Neural cell (in vitro differentiated cells): ENCODE data around the gene ABAT. TPM values are rescaled to one million over a fixed set of nuclear protein-coding genes. Genes with fewer than 3 reads are reported as not detected.

Experiments used
- H2AFZ ChIP-seq: fragments of 200-600, 300-800 bp; sonication (generic), shearing (Covaris generic); 2 replicates; pipeline ENCODE4 v1.6.0; 2014; ENCODE audit warnings: low read depth, mild to moderate bottlenecking, antibody characterized with exemption, low read length, moderate library complexity
- H3F3A ChIP-seq: fragments of 200-600 bp; shearing (Covaris generic); 2 replicates; pipeline ENCODE4 v1.6.1; 2016; ENCODE audit warnings: mild to moderate bottlenecking, moderate library complexity, mixed read lengths, antibody characterized with exemption, low read length; ENCODE audit not compliant: insufficient read depth, poor library complexity, severe bottlenecking
- H3K27ac ChIP-seq: fragments of 200-600, 300-800 bp; sonication (generic), shearing (Covaris generic); 2 replicates; pipeline ENCODE4 v1.5.1; 2014; ENCODE audit warnings: mild to moderate bottlenecking, low read length, moderate library complexity
- H3K27me3 ChIP-seq: fragments of 300-800, 200-600 bp; sonication (generic), shearing (Covaris generic); 2 replicates; pipeline ENCODE4 v1.6.0; 2014; ENCODE audit warnings: mild to moderate bottlenecking, low read depth, low read length, moderate library complexity; ENCODE audit not compliant: insufficient read depth
- H3K36me3 ChIP-seq: fragments of 300-800, 200-600 bp; sonication (generic), shearing (Covaris generic); 2 replicates; pipeline ENCODE4 v1.5.1; 2014; ENCODE audit warnings: mild to moderate bottlenecking, antibody characterized with exemption, low read length, moderate library complexity; ENCODE audit not compliant: insufficient read depth
- H3K4me2 ChIP-seq: fragments of 300-800, 200-600 bp; sonication (generic), shearing (Covaris generic); 2 replicates; pipeline ENCODE4 v1.6.0; 2014; ENCODE audit warnings: mild to moderate bottlenecking, low read length
- H3K4me3 ChIP-seq: fragments of 300-800, 200-600 bp; sonication (generic), shearing (Covaris generic); 2 replicates; pipeline ENCODE4 v1.5.1; 2014; ENCODE audit warnings: mild to moderate bottlenecking, low read length, moderate library complexity
- H3K79me2 ChIP-seq: fragments of 200-600 bp; shearing (Covaris generic); replicated peaks from 2 replicates; pipeline ENCODE4 v1.6.0; 2014; ENCODE audit warnings: mild to moderate bottlenecking, low read length, moderate library complexity; ENCODE audit not compliant: insufficient read depth
- H3K9ac ChIP-seq: fragments of 300-800, 200-600 bp; sonication (generic), shearing (Covaris generic); 2 replicates; pipeline ENCODE4 v1.6.1; 2016; ENCODE audit warnings: mild to moderate bottlenecking, low read length, mixed read lengths
- H3K9me2 ChIP-seq: fragments of 200-600 bp; shearing (Covaris generic); 2 replicates; pipeline ENCODE4 v1.6.1; 2016; ENCODE audit warnings: mild to moderate bottlenecking, low read length, mixed read lengths; ENCODE audit not compliant: insufficient read depth
- H3K9me3 ChIP-seq: fragments of 200-600, 300-800 bp; sonication (generic), shearing (Covaris generic); 2 replicates; pipeline ENCODE4 v1.6.1; 2016; ENCODE audit warnings: mild to moderate bottlenecking, mixed run types, low read length, moderate library complexity, mixed read lengths
- H4K20me1 ChIP-seq: fragments of 200-600 bp; shearing (Covaris generic); 2 replicates; pipeline ENCODE4 v1.6.1; 2016; ENCODE audit warnings: mild to moderate bottlenecking, mixed run types; ENCODE audit not compliant: insufficient read depth
- EP300 ChIP-seq: fragments of 450-650 bp; conservative IDR thresholded peaks from 2 replicates; pipeline ENCODE4 v1.6.1; 2014; ENCODE audit warnings: antibody characterized with exemption, mild to moderate bottlenecking, moderate library complexity; ENCODE audit not compliant: poor library complexity, severe bottlenecking
- EZH2 ChIP-seq: fragments of 200-600, 300-800 bp; shearing (Covaris generic), sonication (generic); IDR thresholded peaks from 2 replicates; pipeline ENCODE4 v1.6.1; 2014; ENCODE audit warnings: antibody characterized with exemption, low read length, borderline replicate concordance, mild to moderate bottlenecking; ENCODE audit not compliant: insufficient read depth, poor library complexity, severe bottlenecking
- MXI1 ChIP-seq: fragments of 450-650 bp; conservative IDR thresholded peaks from 2 replicates; pipeline ENCODE4 v1.6.1; 2014; ENCODE audit warnings: antibody characterized with exemption, mild to moderate bottlenecking; ENCODE audit not compliant: poor library complexity, severe bottlenecking
- POLR2AphosphoS5 ChIP-seq: IDR thresholded peaks from 2 replicates; pipeline ENCODE4 v1.6.1; 2012
- RAD21 ChIP-seq: fragments of 450-650 bp; conservative IDR thresholded peaks from 2 replicates; pipeline ENCODE4 v1.6.1; 2014; ENCODE audit warnings: antibody characterized with exemption, mild to moderate bottlenecking, moderate library complexity
- SMC3 ChIP-seq: fragments of 450-650 bp; conservative IDR thresholded peaks from 2 replicates; pipeline ENCODE4 v1.6.1; 2014; ENCODE audit warnings: antibody characterized with exemption, mild to moderate bottlenecking, moderate library complexity; ENCODE audit not compliant: poor library complexity
- TAF1 ChIP-seq: IDR thresholded peaks from 2 replicates; pipeline ENCODE4 v1.6.1; 2012; ENCODE audit warnings: low read depth
- polyA plus RNA-seq: library from polyadenylated mRNA; depleted of rRNA; stranded (reverse); fragments of >200 nt; gene quantifications from 2 replicates; pipeline ENCODE4 v1.2.3, GENCODE V29; 2014
- TF ChIP-seq, protein P1 (sequence below): fragments of 450-650 bp; IDR thresholded peaks from 2 replicates; pipeline ENCODE4 v1.5.1; 2014; ENCODE audit warnings: antibody characterized with exemption, mild to moderate bottlenecking, moderate library complexity; ENCODE audit not compliant: poor library complexity, severe bottlenecking
- TF ChIP-seq, protein P2 (sequence below): IDR thresholded peaks from 2 replicates; pipeline ENCODE4 v1.6.1; 2012; ENCODE audit warnings: borderline replicate concordance

Gene ABAT
- polyA plus RNA-seq, 1 donor from 2014 or later: 125 TPM

DNA sequence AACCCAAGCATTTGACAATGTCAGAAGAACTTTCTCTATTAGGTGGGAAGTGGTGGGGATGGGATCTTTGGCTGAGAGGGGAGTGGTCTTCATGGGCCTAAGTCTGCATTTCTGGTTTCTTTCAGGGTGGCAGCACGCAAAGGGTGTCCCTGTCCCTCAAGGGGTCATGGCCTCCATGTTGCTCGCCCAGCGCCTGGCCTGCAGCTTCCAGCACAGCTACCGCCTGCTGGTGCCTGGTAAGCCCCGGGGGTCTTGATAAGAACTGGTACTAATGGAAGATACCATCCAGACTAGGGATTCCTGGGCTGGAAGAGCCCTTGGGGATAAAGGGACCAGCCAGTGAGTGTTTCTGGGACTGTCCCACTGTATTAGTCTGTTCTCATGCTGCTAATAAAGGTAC is 61.2 kb downstream of the ABAT start:
- H3K9me3 ChIP-seq: no peaks in the 10 kb centered on the region
- no peak overlapping the region for H2AFZ ChIP-seq
- H3K4me3 ChIP-seq: no peak overlapping the region
- H3K4me2 ChIP-seq: no peak overlapping the region
- H3K79me2 ChIP-seq: peaks cover 9% of the 10 kb centered on the region
- no peaks in the 10 kb centered on the region for H3F3A ChIP-seq
- no peak overlapping the region for H3K27ac ChIP-seq
- no peaks in the 10 kb centered on the region for H3K27me3 ChIP-seq
- TF ChIP-seq EP300: no peak
- TF ChIP-seq, protein P1, sequence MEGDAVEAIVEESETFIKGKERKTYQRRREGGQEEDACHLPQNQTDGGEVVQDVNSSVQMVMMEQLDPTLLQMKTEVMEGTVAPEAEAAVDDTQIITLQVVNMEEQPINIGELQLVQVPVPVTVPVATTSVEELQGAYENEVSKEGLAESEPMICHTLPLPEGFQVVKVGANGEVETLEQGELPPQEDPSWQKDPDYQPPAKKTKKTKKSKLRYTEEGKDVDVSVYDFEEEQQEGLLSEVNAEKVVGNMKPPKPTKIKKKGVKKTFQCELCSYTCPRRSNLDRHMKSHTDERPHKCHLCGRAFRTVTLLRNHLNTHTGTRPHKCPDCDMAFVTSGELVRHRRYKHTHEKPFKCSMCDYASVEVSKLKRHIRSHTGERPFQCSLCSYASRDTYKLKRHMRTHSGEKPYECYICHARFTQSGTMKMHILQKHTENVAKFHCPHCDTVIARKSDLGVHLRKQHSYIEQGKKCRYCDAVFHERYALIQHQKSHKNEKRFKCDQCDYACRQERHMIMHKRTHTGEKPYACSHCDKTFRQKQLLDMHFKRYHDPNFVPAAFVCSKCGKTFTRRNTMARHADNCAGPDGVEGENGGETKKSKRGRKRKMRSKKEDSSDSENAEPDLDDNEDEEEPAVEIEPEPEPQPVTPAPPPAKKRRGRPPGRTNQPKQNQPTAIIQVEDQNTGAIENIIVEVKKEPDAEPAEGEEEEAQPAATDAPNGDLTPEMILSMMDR: no peak
- TF ChIP-seq, protein P2, sequence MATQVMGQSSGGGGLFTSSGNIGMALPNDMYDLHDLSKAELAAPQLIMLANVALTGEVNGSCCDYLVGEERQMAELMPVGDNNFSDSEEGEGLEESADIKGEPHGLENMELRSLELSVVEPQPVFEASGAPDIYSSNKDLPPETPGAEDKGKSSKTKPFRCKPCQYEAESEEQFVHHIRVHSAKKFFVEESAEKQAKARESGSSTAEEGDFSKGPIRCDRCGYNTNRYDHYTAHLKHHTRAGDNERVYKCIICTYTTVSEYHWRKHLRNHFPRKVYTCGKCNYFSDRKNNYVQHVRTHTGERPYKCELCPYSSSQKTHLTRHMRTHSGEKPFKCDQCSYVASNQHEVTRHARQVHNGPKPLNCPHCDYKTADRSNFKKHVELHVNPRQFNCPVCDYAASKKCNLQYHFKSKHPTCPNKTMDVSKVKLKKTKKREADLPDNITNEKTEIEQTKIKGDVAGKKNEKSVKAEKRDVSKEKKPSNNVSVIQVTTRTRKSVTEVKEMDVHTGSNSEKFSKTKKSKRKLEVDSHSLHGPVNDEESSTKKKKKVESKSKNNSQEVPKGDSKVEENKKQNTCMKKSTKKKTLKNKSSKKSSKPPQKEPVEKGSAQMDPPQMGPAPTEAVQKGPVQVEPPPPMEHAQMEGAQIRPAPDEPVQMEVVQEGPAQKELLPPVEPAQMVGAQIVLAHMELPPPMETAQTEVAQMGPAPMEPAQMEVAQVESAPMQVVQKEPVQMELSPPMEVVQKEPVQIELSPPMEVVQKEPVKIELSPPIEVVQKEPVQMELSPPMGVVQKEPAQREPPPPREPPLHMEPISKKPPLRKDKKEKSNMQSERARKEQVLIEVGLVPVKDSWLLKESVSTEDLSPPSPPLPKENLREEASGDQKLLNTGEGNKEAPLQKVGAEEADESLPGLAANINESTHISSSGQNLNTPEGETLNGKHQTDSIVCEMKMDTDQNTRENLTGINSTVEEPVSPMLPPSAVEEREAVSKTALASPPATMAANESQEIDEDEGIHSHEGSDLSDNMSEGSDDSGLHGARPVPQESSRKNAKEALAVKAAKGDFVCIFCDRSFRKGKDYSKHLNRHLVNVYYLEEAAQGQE: no peak
- no peak for TF ChIP-seq MXI1
- no peak for TF ChIP-seq SMC3
- TF ChIP-seq POLR2AphosphoS5: no peak
- no peak for TF ChIP-seq TAF1
- no peak for TF ChIP-seq EZH2
- no peak for TF ChIP-seq RAD21
- no peak overlapping the region for H3K9ac ChIP-seq
- H3K36me3 ChIP-seq: peaks cover 10% of the 10 kb centered on the region
- no peaks in the 10 kb centered on the region for H4K20me1 ChIP-seq
- H3K9me2 ChIP-seq: no peaks in the 10 kb centered on the region

DNA sequence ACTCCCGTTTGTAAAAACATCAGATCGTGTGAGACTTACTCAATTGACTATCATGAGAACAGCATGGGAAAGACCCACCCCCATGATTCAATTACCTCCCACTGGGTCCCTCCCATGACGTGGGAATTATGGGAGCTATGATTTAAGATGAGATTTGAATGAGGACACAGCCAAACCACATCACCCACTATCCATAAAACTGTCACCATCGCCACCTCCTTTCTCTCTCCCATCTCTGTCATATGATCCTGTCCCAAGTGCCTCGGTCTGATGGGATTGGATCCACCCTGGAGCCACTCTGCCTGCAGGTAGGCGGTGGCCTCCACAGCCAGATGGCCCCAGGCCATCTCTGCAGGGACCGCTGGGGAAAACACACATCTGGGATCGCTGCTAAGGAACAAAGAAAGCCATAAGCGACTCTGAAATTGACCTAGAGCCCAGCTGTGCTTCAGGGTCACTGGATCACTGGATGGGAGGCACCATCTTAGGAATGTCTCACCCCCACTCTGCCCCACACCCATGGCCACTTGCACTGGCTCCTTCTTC is 61.8 kb downstream of the ABAT start:
- Histone ChIP-seq H3K4me3 (no peak overlapping the region), H3K27ac (no peak overlapping the region), H4K20me1 (no peaks in the 10 kb centered on the region), H3K27me3 (no peaks in the 10 kb centered on the region), H3K9me3 (no peaks in the 10 kb centered on the region), H3K9me2 (no peaks in the 10 kb centered on the region), H3K36me3 (peaks cover 10% of the 10 kb centered on the region), H3K79me2 (peaks cover 14% of the 10 kb centered on the region), H2AFZ (no peak overlapping the region), H3K4me2 (no peak overlapping the region), H3F3A (no peaks in the 10 kb centered on the region), H3K9ac (no peak overlapping the region)
- TF ChIP-seq, protein P2: no peak
- no peak for TF ChIP-seq EZH2
- TF ChIP-seq, protein P1: no peak
- TF ChIP-seq TAF1: no peak
- TF ChIP-seq SMC3: no peak
